ENCODE results near the gene ADGRF4. TPM values are rescaled to one million over a fixed set of nuclear protein-coding genes. Genes with fewer than 3 reads are reported as not detected.

The ADGRF4 gene
- total RNA-seq, 1 experiment from 2014 or later: 0.03 TPM

- Histone ChIP-seq H3K27me3 (ENCODE audit: control insufficient read depth, insufficient read depth, low read length) (no peaks in the 10 kb centered on the region), H3K4me3 (ENCODE audit: insufficient read depth, low read depth, low read length) (no peak overlapping the region), H3K36me3 (replicated peaks; ENCODE audit: control insufficient read depth, insufficient read depth, low read length) (no peaks in the 10 kb centered on the region)
- DNase-seq: no peak
Observed at GRCh38 chr6:47701363-47701762, 3.0 kb downstream of the ADGRF4 start.

DNA sequence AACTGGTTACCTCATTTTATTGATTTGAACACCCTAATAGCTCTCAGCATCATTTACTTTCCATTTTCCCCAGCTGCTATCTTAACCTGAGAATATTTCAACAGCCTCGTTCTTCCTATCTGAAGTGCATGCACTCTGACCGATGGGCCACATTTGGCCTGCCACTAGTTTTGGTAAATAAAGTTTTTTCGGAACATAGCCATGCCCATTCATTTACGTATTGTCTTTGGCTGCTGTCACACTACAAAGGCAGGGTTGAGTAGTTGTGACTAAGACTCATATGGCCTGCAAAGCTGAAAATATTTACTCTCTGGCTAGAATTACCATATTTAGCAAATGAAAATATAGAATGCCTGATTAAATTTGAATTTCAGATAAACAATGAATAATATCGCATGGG, 10.8 kb downstream of the ADGRF4 start:
- no peak for DNase-seq
- Histone ChIP-seq H3K4me3 (ENCODE audit: insufficient read depth, low read depth, low read length) (no peak overlapping the region), H3K36me3 (replicated peaks; ENCODE audit: control insufficient read depth, insufficient read depth, low read length) (no peaks in the 10 kb centered on the region), H3K27me3 (ENCODE audit: control insufficient read depth, insufficient read depth, low read length) (no peaks in the 10 kb centered on the region)

DNA sequence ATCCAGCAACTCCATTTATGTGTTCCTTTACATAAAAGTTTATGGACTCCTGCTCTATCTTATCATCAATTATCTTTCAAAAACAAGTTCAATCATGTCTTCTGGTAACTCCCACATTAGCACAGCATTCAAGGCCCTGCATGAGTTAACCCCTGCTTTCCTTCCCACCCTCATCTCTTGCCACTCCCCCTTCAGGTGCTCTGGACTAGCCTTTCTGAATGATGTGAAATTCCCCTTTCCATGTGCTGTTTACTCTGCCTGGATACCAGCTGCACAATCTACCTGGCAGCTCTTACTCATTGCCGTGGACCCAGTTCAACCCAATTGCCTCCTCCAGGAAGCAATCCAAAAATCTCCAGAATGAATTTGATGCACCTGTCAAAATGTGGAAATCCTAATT, 11.9 kb downstream of the ADGRF4 start:
- DNase-seq: no peak
- Histone ChIP-seq H3K36me3 (replicated peaks; ENCODE audit: control insufficient read depth, insufficient read depth, low read length) (no peaks in the 10 kb centered on the region), H3K4me3 (ENCODE audit: insufficient read depth, low read depth, low read length) (no peak overlapping the region), H3K27me3 (ENCODE audit: control insufficient read depth, insufficient read depth, low read length) (no peaks in the 10 kb centered on the region)

DNA sequence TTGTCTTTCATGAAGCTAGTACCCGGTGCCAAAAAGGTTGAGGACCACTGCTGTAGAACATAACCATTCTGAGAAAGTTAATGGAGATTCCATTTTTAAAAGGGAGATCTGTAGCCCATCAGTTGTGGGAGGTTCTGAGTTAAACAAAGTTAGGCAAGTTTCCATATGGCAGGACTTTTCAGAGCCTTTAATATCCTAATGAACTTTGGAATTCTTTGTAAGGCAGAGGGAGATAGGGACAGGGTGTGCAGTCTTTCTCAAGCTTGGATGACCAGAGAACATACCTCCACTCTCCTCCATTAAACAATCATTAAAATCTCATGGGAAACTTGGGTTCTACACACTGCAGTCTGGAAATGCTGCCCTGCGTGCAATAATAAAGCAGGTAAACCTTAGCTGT, 14.8 kb downstream of the ADGRF4 start:
- Histone ChIP-seq H3K36me3 (replicated peaks; ENCODE audit: control insufficient read depth, insufficient read depth, low read length) (no peaks in the 10 kb centered on the region), H3K4me3 (ENCODE audit: insufficient read depth, low read depth, low read length) (no peak overlapping the region), H3K27me3 (ENCODE audit: control insufficient read depth, insufficient read depth, low read length) (no peaks in the 10 kb centered on the region)
- DNase-seq: no peak

DNA sequence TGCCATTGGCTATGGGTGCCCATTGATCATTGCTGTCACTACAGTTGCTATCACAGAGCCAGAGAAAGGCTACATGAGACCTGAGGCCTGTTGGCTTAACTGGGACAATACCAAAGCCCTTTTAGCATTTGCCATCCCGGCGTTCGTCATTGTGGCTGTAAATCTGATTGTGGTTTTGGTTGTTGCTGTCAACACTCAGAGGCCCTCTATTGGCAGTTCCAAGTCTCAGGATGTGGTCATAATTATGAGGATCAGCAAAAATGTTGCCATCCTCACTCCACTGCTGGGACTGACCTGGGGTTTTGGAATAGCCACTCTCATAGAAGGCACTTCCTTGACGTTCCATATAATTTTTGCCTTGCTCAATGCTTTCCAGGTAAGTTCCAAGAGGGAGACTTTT, 16.4 kb downstream of the ADGRF4 start:
- Histone ChIP-seq H3K27me3 (ENCODE audit: control insufficient read depth, insufficient read depth, low read length) (no peaks in the 10 kb centered on the region), H3K36me3 (replicated peaks; ENCODE audit: control insufficient read depth, insufficient read depth, low read length) (no peaks in the 10 kb centered on the region), H3K4me3 (ENCODE audit: insufficient read depth, low read depth, low read length) (no peak overlapping the region)
- DNase-seq: no peak

- H3K27me3 ChIP-seq (ENCODE audit: control insufficient read depth, insufficient read depth, low read length): no peaks in the 10 kb centered on the region
- no peak for DNase-seq
- no peaks in the 10 kb centered on the region for H3K36me3 ChIP-seq (replicated peaks; ENCODE audit: control insufficient read depth, insufficient read depth, low read length)
- no peak overlapping the region for H3K4me3 ChIP-seq (ENCODE audit: insufficient read depth, low read depth, low read length)
Observed at GRCh38 chr6:47715782-47716181, 17.4 kb downstream of the ADGRF4 start.

DNA sequence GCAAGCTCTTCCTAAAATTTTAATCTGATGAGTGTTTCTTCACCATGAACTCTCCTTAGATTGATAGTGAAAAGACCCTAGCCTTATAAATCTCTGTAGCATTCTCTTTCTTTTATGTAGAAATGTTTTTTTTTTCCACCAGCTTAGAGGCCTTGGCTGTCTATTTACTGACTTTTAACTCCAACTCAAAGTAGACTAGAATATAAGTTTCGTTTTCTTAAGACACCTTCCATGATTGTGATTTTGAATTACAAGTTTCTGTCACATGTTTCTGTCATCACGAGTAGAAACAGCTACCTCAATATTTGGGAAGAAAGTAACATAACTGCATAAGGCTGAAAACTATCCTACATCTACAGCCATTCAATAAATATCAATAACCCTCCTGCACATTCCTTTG, 17.8 kb downstream of the ADGRF4 start:
- H3K27me3 ChIP-seq (ENCODE audit: control insufficient read depth, insufficient read depth, low read length): no peaks in the 10 kb centered on the region
- H3K36me3 ChIP-seq (replicated peaks; ENCODE audit: control insufficient read depth, insufficient read depth, low read length): no peaks in the 10 kb centered on the region
- DNase-seq: no peak
- no peak overlapping the region for H3K4me3 ChIP-seq (ENCODE audit: insufficient read depth, low read depth, low read length)

- DNase-seq: no peak
- Histone ChIP-seq H3K4me3 (ENCODE audit: insufficient read depth, low read depth, low read length) (no peak overlapping the region), H3K27me3 (ENCODE audit: control insufficient read depth, insufficient read depth, low read length) (no peaks in the 10 kb centered on the region), H3K36me3 (replicated peaks; ENCODE audit: control insufficient read depth, insufficient read depth, low read length) (no peaks in the 10 kb centered on the region)
Observed at GRCh38 chr6:47718571-47718970, 20.2 kb downstream of the ADGRF4 start.

GRCh38 chr6:47721189-47721588, 22.8 kb downstream of the ADGRF4 start:
- DNase-seq: no peak
- Histone ChIP-seq H3K36me3 (replicated peaks; ENCODE audit: control insufficient read depth, insufficient read depth, low read length) (no peaks in the 10 kb centered on the region), H3K4me3 (ENCODE audit: insufficient read depth, low read depth, low read length) (no peak overlapping the region), H3K27me3 (ENCODE audit: control insufficient read depth, insufficient read depth, low read length) (no peaks in the 10 kb centered on the region)

DNA sequence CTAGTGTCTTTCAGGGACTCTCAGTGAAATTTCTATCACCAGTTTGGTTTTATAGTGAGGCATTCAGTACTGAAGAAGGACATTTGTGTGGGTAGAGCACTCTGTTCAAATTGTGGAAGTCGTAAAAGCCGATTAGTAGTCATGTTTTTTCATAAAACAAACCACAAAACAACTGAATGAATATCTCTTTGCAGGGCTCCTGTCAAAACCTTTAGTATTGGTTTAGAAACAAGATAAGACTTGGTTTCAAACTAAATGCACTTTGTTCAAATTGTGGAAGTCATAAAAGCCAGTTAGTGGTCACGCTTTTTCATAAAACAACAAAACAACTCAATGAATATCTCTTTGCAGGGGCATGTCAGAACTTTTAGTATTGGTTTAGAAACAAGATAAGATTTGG, 23.8 kb downstream of the ADGRF4 start:
- no peaks in the 10 kb centered on the region for H3K36me3 ChIP-seq (replicated peaks; ENCODE audit: control insufficient read depth, insufficient read depth, low read length)
- no peak for DNase-seq
- no peak overlapping the region for H3K4me3 ChIP-seq (ENCODE audit: insufficient read depth, low read depth, low read length)
- no peaks in the 10 kb centered on the region for H3K27me3 ChIP-seq (ENCODE audit: control insufficient read depth, insufficient read depth, low read length)

DNA sequence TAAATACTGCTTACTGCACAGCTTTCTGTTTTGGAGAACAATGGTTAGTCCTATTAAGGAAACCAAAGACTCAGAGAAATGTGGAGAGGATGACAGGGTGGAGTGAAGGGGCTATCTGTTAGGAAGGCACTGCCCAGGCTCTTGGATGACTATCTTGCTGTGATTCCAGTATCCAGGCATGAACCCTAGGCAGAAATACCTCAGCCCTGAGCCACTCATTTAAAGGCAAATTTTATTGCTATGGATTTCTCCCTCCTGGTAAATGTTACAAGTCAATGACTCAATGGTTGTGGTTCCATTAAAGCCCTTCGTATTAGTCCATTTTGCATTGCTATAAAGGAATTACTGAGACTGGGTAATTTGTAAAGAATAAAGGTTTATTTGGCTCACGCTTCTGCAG, 25.9 kb downstream of the ADGRF4 start:
- H3K27me3 ChIP-seq (ENCODE audit: control insufficient read depth, insufficient read depth, low read length): no peaks in the 10 kb centered on the region
- H3K4me3 ChIP-seq (ENCODE audit: insufficient read depth, low read depth, low read length): no peak overlapping the region
- no peaks in the 10 kb centered on the region for H3K36me3 ChIP-seq (replicated peaks; ENCODE audit: control insufficient read depth, insufficient read depth, low read length)
- DNase-seq: no peak

DNA sequence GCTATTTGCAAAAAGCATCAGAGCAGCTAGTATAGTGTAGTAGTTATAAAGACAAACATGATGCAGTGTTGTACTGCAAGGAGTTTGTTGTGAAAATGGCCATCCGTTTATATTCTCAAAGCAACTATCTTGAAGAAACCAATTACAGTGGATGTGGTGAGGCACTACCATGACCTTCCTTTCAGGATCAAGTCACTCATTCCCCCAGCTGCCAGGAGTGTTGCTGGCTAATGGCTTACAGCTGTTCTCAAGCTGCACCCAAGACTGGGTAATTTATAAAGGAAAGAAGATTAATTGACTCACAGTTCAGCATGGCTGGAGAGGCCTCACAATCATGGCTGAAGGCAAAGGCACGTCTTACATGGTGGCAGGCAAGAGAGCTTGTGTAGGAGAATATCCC, 29.0 kb downstream of the ADGRF4 start:
- Histone ChIP-seq H3K36me3 (replicated peaks; ENCODE audit: control insufficient read depth, insufficient read depth, low read length) (no peaks in the 10 kb centered on the region), H3K4me3 (ENCODE audit: insufficient read depth, low read depth, low read length) (no peak overlapping the region), H3K27me3 (ENCODE audit: control insufficient read depth, insufficient read depth, low read length) (no peaks in the 10 kb centered on the region)
- no peak for DNase-seq

- DNase-seq: no peak
- no peaks in the 10 kb centered on the region for H3K36me3 ChIP-seq (replicated peaks; ENCODE audit: control insufficient read depth, insufficient read depth, low read length)
- H3K27me3 ChIP-seq (ENCODE audit: control insufficient read depth, insufficient read depth, low read length): no peaks in the 10 kb centered on the region
- H3K4me3 ChIP-seq (ENCODE audit: insufficient read depth, low read depth, low read length): no peak overlapping the region
Observed at GRCh38 chr6:47729019-47729418, 30.6 kb downstream of the ADGRF4 start.

GRCh38 chr6:47729457-47729856, 31.1 kb downstream of the ADGRF4 start:
- no peak for DNase-seq
- no peaks in the 10 kb centered on the region for H3K36me3 ChIP-seq (replicated peaks; ENCODE audit: control insufficient read depth, insufficient read depth, low read length)
- no peaks in the 10 kb centered on the region for H3K27me3 ChIP-seq (ENCODE audit: control insufficient read depth, insufficient read depth, low read length)
- no peak overlapping the region for H3K4me3 ChIP-seq (ENCODE audit: insufficient read depth, low read depth, low read length)

- no peak for DNase-seq
- no peaks in the 10 kb centered on the region for H3K27me3 ChIP-seq (ENCODE audit: control insufficient read depth, insufficient read depth, low read length)
- H3K4me3 ChIP-seq (ENCODE audit: insufficient read depth, low read depth, low read length): no peak overlapping the region
- H3K36me3 ChIP-seq (replicated peaks; ENCODE audit: control insufficient read depth, insufficient read depth, low read length): no peaks in the 10 kb centered on the region
Observed at GRCh38 chr6:47733879-47734558, 35.6 kb downstream of the ADGRF4 start.

Measured in H7 (cell line).